Liver (tissue), 9 donors: ENCODE measurements around the gene PARD3B. TPM values are rescaled to one million over a fixed set of nuclear protein-coding genes. Genes with fewer than 3 reads are reported as not detected.

Source experiments
- DNase-seq: peaks from one replicate; pipeline ENCODE4 v3.0.0-alpha.2; 2017; ENCODE audit warnings: low spot score
- H3K27ac ChIP-seq, 2 donors: one replicate each; pipeline ENCODE4 v1.7.0; 2013; ENCODE audit warnings: inconsistent platforms in 2 of 2, low read length in 2 of 2, control low read depth in 1 of 2, low read depth in 1 of 2, mild to moderate bottlenecking in 1 of 2
- H3K27me3 ChIP-seq, 4 donors: one replicate each; pipeline versions ENCODE4 v1.6.1 to v1.7.0; 2013; ENCODE audit warnings: low read length in 3 of 4, inconsistent platforms in 1 of 4, mild to moderate bottlenecking in 1 of 4, moderate library complexity in 1 of 4; ENCODE audit not compliant: control insufficient read depth in 4 of 4, insufficient read depth in 4 of 4
- H3K36me3 ChIP-seq, 4 donors: one replicate each; pipeline versions ENCODE4 v1.6.1 to v1.7.0; 2013; ENCODE audit warnings: low read length in 3 of 4, mild to moderate bottlenecking in 3 of 4, low read depth in 1 of 4, moderate library complexity in 1 of 4; ENCODE audit not compliant: control insufficient read depth in 4 of 4, insufficient read depth in 3 of 4
- H3K4me1 ChIP-seq, 4 donors: one replicate each; pipeline versions ENCODE4 v1.6.1 to v1.7.0; 2013; ENCODE audit warnings: low read length in 3 of 4, mild to moderate bottlenecking in 3 of 4, moderate library complexity in 1 of 4; ENCODE audit not compliant: control insufficient read depth in 4 of 4, insufficient read depth in 4 of 4
- H3K4me3 ChIP-seq, 3 donors: one replicate each; pipeline versions ENCODE4 v1.6.1 to v1.7.0; 2013; ENCODE audit warnings: low read length in 3 of 3, control low read depth in 1 of 3, low read depth in 1 of 3, mild to moderate bottlenecking in 1 of 3
- H3K9ac ChIP-seq, 2 donors: one replicate each; pipeline ENCODE4 v1.7.0; 2013; ENCODE audit warnings: low read length in 2 of 2, mild to moderate bottlenecking in 2 of 2, moderate library complexity in 2 of 2, control low read depth in 1 of 2, low read depth in 1 of 2
- H3K9me3 ChIP-seq, 4 donors: one replicate each; pipeline versions ENCODE4 v1.6.1 to v1.7.0; 2013; ENCODE audit warnings: low read length in 3 of 4; ENCODE audit not compliant: control insufficient read depth in 4 of 4
- EGR1 ChIP-seq, 2 donors: IDR thresholded peaks; 2 replicates each; pipeline ENCODE4 v1.6.1; 2016 to 2018; ENCODE audit warnings: antibody characterized with exemption in 2 of 2, low read depth in 2 of 2
- FOXA1 ChIP-seq: IDR thresholded peaks from 2 replicates; pipeline ENCODE4 v1.6.1; 2016; ENCODE audit warnings: antibody characterized with exemption
- FOXA2 ChIP-seq: IDR thresholded peaks from 2 replicates; pipeline ENCODE4 v1.6.1; 2016; ENCODE audit warnings: antibody characterized with exemption
- GABPA ChIP-seq, 2 donors: IDR thresholded peaks in 1 of 2; conservative IDR thresholded peaks in 1 of 2; 2 replicates each; pipeline ENCODE4 v1.6.1; 2016; ENCODE audit warnings: antibody characterized with exemption in 2 of 2, mild to moderate bottlenecking in 1 of 2, moderate library complexity in 1 of 2
- NR2F2 ChIP-seq: IDR thresholded peaks from 2 replicates; pipeline ENCODE4 v1.6.1; 2016; ENCODE audit warnings: antibody characterized with exemption
- RAD21 ChIP-seq, 2 donors: IDR thresholded peaks; 2 replicates each; pipeline ENCODE4 v1.6.1; 2016; ENCODE audit warnings: antibody characterized with exemption in 2 of 2, mild to moderate bottlenecking in 2 of 2
- REST ChIP-seq: IDR thresholded peaks from 2 replicates; pipeline ENCODE4 v1.6.1; 2016; ENCODE audit warnings: antibody characterized with exemption, mild to moderate bottlenecking
- RXRA ChIP-seq, 2 donors: IDR thresholded peaks; 2 replicates each; pipeline ENCODE4 v1.6.1; 2017 to 2018; ENCODE audit warnings: antibody characterized with exemption in 2 of 2, mild to moderate bottlenecking in 1 of 2
- SP1 ChIP-seq: IDR thresholded peaks from 2 replicates; pipeline ENCODE4 v1.6.1; 2018; ENCODE audit warnings: antibody characterized with exemption, mild to moderate bottlenecking
- YY1 ChIP-seq: IDR thresholded peaks from 2 replicates; pipeline ENCODE4 v1.6.1; 2016; ENCODE audit warnings: antibody characterized with exemption, mild to moderate bottlenecking
- ZBTB33 ChIP-seq: IDR thresholded peaks from 2 replicates; pipeline ENCODE4 v1.6.1; 2016; ENCODE audit warnings: antibody characterized with exemption
- WGBS: extraction: QIAGEN DNeasy Blood & Tissue Kit; methylation state at CpG from one replicate; pipeline ENCODE4 v1.1.7; 2013; 5-methylcytosine and 5-hydroxymethylcytosine counted together
- polyA plus RNA-seq, 2 donors: library from polyadenylated mRNA; stranded (reverse) in 1 of 2; unstranded in 1 of 2; fragments of 200-250 nt in 1 of 2; fragments of >200 nt in 1 of 2; fragmentation: Nextera tagmentation in 1 of 2; extraction: Ambion mirVana in 1 of 2; gene quantifications; one replicate each; pipeline versions ENCODE4 v1.2.1 to v1.2.3, GENCODE V29; 2013 to 2015
- total RNA-seq, 2 donors: library from RNA; depleted of rRNA; stranded (reverse); fragments of >200 nt; gene quantifications; one replicate each; pipeline ENCODE4 v1.2.3, GENCODE V29; 2014
- TF ChIP-seq, protein P1 (sequence below): fragments of 150-350 bp; IDR thresholded peaks from 2 replicates; pipeline ENCODE4 v1.5.1; 2017; ENCODE audit warnings: improper control_type of control experiment, low read depth, low read length; ENCODE audit not compliant: missing input control
- TF ChIP-seq, protein P2 (sequence below): IDR thresholded peaks from 2 replicates; pipeline ENCODE4 v1.6.1; 2016; ENCODE audit warnings: antibody characterized with exemption
- TF ChIP-seq, protein P3 (sequence below): IDR thresholded peaks from 2 replicates; pipeline ENCODE4 v1.6.1; 2016; ENCODE audit warnings: antibody characterized with exemption
- donor health status: healthy.
- donor health status: healthy.
- donor health status: healthy.
- donor health status: healthy.
- donor health status: healthy.

The PARD3B gene
- total and polyA plus RNA-seq, 4 donors: 1.1 to 10.3 (median 3.7) TPM

DNA sequence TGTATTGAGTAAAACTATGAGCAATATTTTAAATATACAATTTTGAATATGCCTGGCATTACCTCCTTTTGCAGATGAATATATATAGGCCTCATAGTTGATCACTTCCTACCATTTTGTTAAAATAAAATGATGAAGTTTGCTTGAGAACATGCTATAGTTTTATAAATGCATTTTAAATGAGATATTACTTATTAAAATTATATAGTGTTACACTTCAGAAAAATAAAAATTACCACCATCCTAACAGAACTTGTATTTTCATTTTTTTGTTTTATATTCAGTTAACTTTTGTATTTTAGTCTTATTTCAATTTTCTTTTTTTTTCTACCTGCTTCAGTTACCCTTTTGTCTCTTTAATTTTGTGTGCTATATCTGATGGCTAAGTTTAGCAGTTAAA is 426.9 kb downstream of the PARD3B start:
- H3K9ac ChIP-seq: no peak overlapping the region
- H3K27ac ChIP-seq: no peak overlapping the region
- no peak for DNase-seq
- no peaks in the 10 kb centered on the region for H3K36me3 ChIP-seq
- no peaks in the 10 kb centered on the region for H3K9me3 ChIP-seq
- TF ChIP-seq FOXA2 (no peak), RXRA (IDR thresholded peaks at IDR 0.05) (no peak), FOXA1 (no peak), NR2F2 (no peak), REST (no peak), ZBTB33 (no peak), YY1 (no peak), GABPA (IDR thresholded peaks at IDR 0.05 in 1 of 2, conservative IDR thresholded peaks at IDR 0.05 in 1 of 2) (no peak), SP1 (no peak), EGR1 (IDR thresholded peaks at IDR 0.05; ENCODE audit: low read depth in 2 of 2) (no peak), RAD21 (IDR thresholded peaks at IDR 0.05) (no peak)
- TF ChIP-seq, protein P1, sequence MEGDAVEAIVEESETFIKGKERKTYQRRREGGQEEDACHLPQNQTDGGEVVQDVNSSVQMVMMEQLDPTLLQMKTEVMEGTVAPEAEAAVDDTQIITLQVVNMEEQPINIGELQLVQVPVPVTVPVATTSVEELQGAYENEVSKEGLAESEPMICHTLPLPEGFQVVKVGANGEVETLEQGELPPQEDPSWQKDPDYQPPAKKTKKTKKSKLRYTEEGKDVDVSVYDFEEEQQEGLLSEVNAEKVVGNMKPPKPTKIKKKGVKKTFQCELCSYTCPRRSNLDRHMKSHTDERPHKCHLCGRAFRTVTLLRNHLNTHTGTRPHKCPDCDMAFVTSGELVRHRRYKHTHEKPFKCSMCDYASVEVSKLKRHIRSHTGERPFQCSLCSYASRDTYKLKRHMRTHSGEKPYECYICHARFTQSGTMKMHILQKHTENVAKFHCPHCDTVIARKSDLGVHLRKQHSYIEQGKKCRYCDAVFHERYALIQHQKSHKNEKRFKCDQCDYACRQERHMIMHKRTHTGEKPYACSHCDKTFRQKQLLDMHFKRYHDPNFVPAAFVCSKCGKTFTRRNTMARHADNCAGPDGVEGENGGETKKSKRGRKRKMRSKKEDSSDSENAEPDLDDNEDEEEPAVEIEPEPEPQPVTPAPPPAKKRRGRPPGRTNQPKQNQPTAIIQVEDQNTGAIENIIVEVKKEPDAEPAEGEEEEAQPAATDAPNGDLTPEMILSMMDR: no peak
- TF ChIP-seq, protein P2, sequence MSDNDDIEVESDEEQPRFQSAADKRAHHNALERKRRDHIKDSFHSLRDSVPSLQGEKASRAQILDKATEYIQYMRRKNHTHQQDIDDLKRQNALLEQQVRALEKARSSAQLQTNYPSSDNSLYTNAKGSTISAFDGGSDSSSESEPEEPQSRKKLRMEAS: no peak
- TF ChIP-seq, protein P3, sequence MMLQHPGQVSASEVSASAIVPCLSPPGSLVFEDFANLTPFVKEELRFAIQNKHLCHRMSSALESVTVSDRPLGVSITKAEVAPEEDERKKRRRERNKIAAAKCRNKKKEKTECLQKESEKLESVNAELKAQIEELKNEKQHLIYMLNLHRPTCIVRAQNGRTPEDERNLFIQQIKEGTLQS: no peak
- H3K27me3 ChIP-seq: no peaks in the 10 kb centered on the region
- H3K4me3 ChIP-seq: no peak overlapping the region
- H3K4me1 ChIP-seq: peaks cover 0 to 6% (median 0%) of the 10 kb centered on the region in 4 donors

GRCh38 chr2:204972606-204973336 is 427.5 kb downstream of the PARD3B start:
- Histone ChIP-seq H3K9ac (no peak overlapping the region), H3K36me3 (no peaks in the 10 kb centered on the region), H3K27ac (no peak overlapping the region), H3K4me1 (peaks cover 0 to 6% (median 0%) of the 10 kb centered on the region in 4 donors), H3K4me3 (no peak overlapping the region), H3K27me3 (no peaks in the 10 kb centered on the region), H3K9me3 (no peaks in the 10 kb centered on the region)
- WGBS: 68% methylated on average over 5 of the region's 5 CpGs
- TF ChIP-seq ZBTB33 (no peak), NR2F2 (peak; percentile 57)
- DNase-seq: no peak
